ENCODE data around the gene LPAR1.

DNA sequence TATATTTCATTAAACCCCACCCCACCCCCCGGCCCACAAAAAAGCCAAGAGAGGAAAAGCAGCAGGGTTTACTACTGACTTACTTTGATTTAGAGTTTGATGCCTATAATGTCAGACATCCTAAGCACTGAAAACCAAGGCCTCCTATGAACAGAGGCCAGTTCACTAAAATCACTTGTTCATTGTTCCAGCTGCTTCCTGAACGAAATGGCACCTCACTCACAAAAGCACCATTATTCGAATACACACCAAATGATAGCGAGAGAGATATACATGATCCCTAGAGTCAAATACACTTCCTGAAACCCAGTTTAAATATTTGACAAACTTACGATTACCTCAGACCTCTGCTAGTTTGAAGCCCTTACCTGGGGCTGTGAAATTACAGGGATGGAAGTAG is 66.6 kb downstream of the LPAR1 start:
- TF ChIP-seq POLR2A (IDR thresholded peaks at IDR 0.05; ENCODE audit: low read length): no peak
- no peak for TF ChIP-seq GATA1 (IDR thresholded peaks at IDR 0.05; ENCODE audit: low read depth, low read length)

Measured in erythroblast (primary cell).